Stimulated activated CD8-positive, alpha-beta memory T cell treated with anti-CD3 and anti-CD28 coated beads, Interleukin-7, amount 100 ng/mL, for 24 hours (primary cell): ENCODE data around the gene SELENOO.

Experiments
- DNase-seq: peaks from one replicate; pipeline ENCODE4 v3.0.0-alpha.2; 2020; ENCODE audit warnings: low read depth

SELENOO gene

GRCh38 chr22:50216684-50217520 lies 16.1 kb downstream of the SELENOO start:
- no peak for DNase-seq

- DNase-seq: no peak
Measured at GRCh38 chr22:50217543-50218152, 16.8 kb downstream of the SELENOO start.

- no peak for DNase-seq
Measured at GRCh38 chr22:50218153-50218995, 17.6 kb downstream of the SELENOO start.

- DNase-seq: no peak
Measured at GRCh38 chr22:50218996-50219727, 18.4 kb downstream of the SELENOO start.

- no peak for DNase-seq
Measured at GRCh38 chr22:50219800-50220602, 19.2 kb downstream of the SELENOO start.

GRCh38 chr22:50220603-50221409 lies 20.0 kb downstream of the SELENOO start:
- no peak for DNase-seq

- no peak for DNase-seq
Measured at GRCh38 chr22:50221410-50222300, 20.8 kb downstream of the SELENOO start.

GRCh38 chr22:50222508-50222907 lies 21.7 kb downstream of the SELENOO start:
- DNase-seq: no peak

GRCh38 chr22:50224071-50224470 lies 23.3 kb downstream of the SELENOO start:
- no peak for DNase-seq

- no peak for DNase-seq
Measured at GRCh38 chr22:50225200-50225969, 24.6 kb downstream of the SELENOO start.

- no peak for DNase-seq
Measured at GRCh38 chr22:50226063-50226874, 25.5 kb downstream of the SELENOO start.

GRCh38 chr22:50226875-50227165 lies 26.0 kb downstream of the SELENOO start:
- DNase-seq: no peak

GRCh38 chr22:50227579-50228215 lies 26.9 kb downstream of the SELENOO start:
- no peak for DNase-seq

- no peak for DNase-seq
Measured at GRCh38 chr22:50228366-50228765, 27.6 kb downstream of the SELENOO start.

- no peak for DNase-seq
Measured at GRCh38 chr22:50229370-50229769, 28.6 kb downstream of the SELENOO start.

- DNase-seq: no peak
Measured at GRCh38 chr22:50232481-50233151, 31.8 kb downstream of the SELENOO start.

GRCh38 chr22:50233223-50233622 lies 32.4 kb downstream of the SELENOO start:
- no peak for DNase-seq
